OCI-LY3 (cell line): Measurements from ENCODE around the gene USP22.

Source experiments
- CTCF ChIP-seq: fragments of 200-600, 300-600 bp; sonication (generic); IDR thresholded peaks from 2 replicates; pipeline ENCODE4 v1.5.1; 2014; ENCODE audit warnings: antibody characterized with exemption, low read length, low read depth
- EZH2phosphoT487 ChIP-seq: fragments of 200-600 bp; shearing (Covaris generic); IDR thresholded peaks from 2 replicates; pipeline ENCODE4 v1.6.1; 2018; ENCODE audit warnings: antibody characterized with exemption, mixed run types, low read depth

GRCh38 chr17:21007646-21008045, 35.2 kb downstream of the USP22 start:
- TF ChIP-seq CTCF, result no peak
- TF ChIP-seq EZH2phosphoT487, result no peak
